Measurements from ENCODE around the gene CES1.

DNA sequence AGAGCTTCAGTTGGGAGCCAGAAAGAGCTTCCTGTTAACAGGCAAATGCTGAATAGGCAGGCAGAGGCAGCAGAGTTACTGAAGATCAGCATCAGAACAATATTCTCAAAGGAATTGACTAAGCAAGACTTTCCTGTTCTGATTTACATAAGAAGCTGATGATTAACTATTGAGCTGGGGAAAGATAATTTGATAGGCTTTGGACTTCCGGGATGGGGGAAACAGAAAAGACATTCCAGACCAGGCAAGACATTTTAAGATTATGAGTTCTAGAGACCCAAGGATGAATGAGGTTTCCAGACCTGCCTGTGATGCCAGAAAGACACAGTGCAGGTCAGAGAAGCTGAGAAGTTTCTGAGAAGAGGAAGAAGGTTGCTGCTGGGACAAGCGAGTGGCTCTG, 42.4 kb upstream of the CES1 start, which contains the start of gene CES5A:
- TF ChIP-seq TAF1 (IDR thresholded peaks at IDR 0.05; ENCODE audit: low read depth): no peak
- no peak for TF ChIP-seq EP300 (IDR thresholded peaks at IDR 0.05; ENCODE audit: borderline replicate concordance)
- no peak for TF ChIP-seq CREB1 (IDR thresholded peaks at IDR 0.05; ENCODE audit: low read depth)
- no peak for TF ChIP-seq FOXM1 (IDR thresholded peaks at IDR 0.05; ENCODE audit: borderline replicate concordance, low read depth)
- no peak for TF ChIP-seq TEAD4 (IDR thresholded peaks at IDR 0.05)
- TF ChIP-seq ZBTB7A (IDR thresholded peaks at IDR 0.05; ENCODE audit: low read depth): no peak
- TF ChIP-seq, protein P1, sequence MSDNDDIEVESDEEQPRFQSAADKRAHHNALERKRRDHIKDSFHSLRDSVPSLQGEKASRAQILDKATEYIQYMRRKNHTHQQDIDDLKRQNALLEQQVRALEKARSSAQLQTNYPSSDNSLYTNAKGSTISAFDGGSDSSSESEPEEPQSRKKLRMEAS (IDR thresholded peaks at IDR 0.05): no peak
- TF ChIP-seq RAD21 (IDR thresholded peaks at IDR 0.05; ENCODE audit: low read depth): no peak
- no peak for TF ChIP-seq CEBPB (IDR thresholded peaks at IDR 0.05)
- TF ChIP-seq, protein P2, sequence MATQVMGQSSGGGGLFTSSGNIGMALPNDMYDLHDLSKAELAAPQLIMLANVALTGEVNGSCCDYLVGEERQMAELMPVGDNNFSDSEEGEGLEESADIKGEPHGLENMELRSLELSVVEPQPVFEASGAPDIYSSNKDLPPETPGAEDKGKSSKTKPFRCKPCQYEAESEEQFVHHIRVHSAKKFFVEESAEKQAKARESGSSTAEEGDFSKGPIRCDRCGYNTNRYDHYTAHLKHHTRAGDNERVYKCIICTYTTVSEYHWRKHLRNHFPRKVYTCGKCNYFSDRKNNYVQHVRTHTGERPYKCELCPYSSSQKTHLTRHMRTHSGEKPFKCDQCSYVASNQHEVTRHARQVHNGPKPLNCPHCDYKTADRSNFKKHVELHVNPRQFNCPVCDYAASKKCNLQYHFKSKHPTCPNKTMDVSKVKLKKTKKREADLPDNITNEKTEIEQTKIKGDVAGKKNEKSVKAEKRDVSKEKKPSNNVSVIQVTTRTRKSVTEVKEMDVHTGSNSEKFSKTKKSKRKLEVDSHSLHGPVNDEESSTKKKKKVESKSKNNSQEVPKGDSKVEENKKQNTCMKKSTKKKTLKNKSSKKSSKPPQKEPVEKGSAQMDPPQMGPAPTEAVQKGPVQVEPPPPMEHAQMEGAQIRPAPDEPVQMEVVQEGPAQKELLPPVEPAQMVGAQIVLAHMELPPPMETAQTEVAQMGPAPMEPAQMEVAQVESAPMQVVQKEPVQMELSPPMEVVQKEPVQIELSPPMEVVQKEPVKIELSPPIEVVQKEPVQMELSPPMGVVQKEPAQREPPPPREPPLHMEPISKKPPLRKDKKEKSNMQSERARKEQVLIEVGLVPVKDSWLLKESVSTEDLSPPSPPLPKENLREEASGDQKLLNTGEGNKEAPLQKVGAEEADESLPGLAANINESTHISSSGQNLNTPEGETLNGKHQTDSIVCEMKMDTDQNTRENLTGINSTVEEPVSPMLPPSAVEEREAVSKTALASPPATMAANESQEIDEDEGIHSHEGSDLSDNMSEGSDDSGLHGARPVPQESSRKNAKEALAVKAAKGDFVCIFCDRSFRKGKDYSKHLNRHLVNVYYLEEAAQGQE (IDR thresholded peaks at IDR 0.05; ENCODE audit: low read depth): no peak
- no peak for TF ChIP-seq YY1 (IDR thresholded peaks at IDR 0.05; ENCODE audit: low read depth)

All from Ishikawa (cell line).